Stomach (tissue), 4 donors: ENCODE measurements around the gene ODF2L.

Experiments used
- CTCF ChIP-seq, 7 experiments: fragments of 450-650 bp in 4 of 7; fragments of 200-600 bp in 3 of 7; sonication (generic) in 3 of 7; IDR thresholded peaks; one replicate each; pipeline ENCODE4 v1.5.1; 2016 to 2019; ENCODE audit warnings: antibody characterized with exemption in 7 of 7, control low read depth in 2 of 7, mild to moderate bottlenecking in 1 of 7
- POLR2A ChIP-seq, 4 donors: fragments of 450-650 bp; IDR thresholded peaks; one replicate each; pipeline ENCODE4 v1.6.1; 2016; ENCODE audit warnings: antibody characterized with exemption in 4 of 4, control low read depth in 2 of 4, mild to moderate bottlenecking in 1 of 4, moderate library complexity in 1 of 4

DNA sequence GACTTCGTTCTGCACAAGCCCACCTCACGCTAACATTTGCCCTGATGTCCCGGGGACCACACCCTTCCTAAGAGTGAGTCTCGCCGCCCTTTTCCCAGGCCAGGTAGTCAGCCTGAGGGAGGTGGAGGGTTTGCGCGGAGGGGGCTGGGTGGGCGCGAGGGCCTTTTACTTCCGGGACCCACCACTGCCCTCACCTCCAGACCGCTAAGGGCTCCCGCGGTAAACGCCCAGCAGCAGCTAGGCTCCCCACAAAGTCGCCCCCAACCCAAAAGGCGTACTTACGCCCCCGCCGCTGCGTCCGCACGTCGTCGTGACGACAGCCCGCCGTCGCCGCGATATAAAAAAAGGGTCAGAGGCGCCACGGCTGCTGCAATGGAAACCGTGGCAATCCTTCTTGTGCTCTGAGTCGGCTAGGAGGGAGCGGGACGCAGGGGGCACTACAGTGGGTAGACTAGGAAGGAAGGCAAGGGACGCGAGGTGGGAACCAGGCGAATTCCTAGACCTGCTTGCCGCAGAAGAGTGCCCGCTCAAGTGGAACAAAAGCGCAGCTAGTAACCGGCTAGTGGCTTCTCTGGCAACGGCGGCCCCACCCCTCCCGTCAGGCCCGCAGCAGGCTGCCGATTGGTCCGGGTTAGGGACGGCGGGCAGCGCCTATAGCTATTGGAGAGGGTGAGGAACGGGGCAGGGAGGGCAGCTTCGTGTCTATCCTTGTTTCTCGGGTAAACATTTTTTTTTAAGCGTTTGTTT lies at the start of gene ODF2L:
- TF ChIP-seq CTCF (IDR thresholded peaks at IDR 0.05) (no peak), POLR2A (IDR thresholded peaks at IDR 0.05) (no peak)
